ENCODE data around the gene SLC44A4.

GRCh38 chr6:31814677-31815024, 64.1 kb downstream of the SLC44A4 start:
- TF ChIP-seq CTCF (tag by site-specific recombination; IDR thresholded peaks at IDR 0.05) (no peak), ZNF768 (tag by site-specific recombination; IDR thresholded peaks at IDR 0.05) (no peak), ZNF274 (IDR thresholded peaks at IDR 0.05; ENCODE audit: low read length) (no peak), ZNF274 (tag by site-specific recombination; IDR thresholded peaks at IDR 0.05; ENCODE audit: borderline replicate concordance) (no peak), ZBTB21 (tag by site-specific recombination; IDR thresholded peaks at IDR 0.05) (no peak), ZNF114 (tag by site-specific recombination; IDR thresholded peaks at IDR 0.05) (no peak), ZNF302 (tag by site-specific recombination; IDR thresholded peaks at IDR 0.05; ENCODE audit: low read depth) (no peak), REST (tag by site-specific recombination; IDR thresholded peaks at IDR 0.05) (no peak), ZNF169 (tag by site-specific recombination; IDR thresholded peaks at IDR 0.05) (no peak), ZNF10 (tag by site-specific recombination; IDR thresholded peaks at IDR 0.05) (no peak), ATF2 (tag by site-specific recombination; IDR thresholded peaks at IDR 0.05; ENCODE audit: low read depth) (no peak), ZBTB1 (tag by site-specific recombination; IDR thresholded peaks at IDR 0.05) (no peak)
